Measurements from ENCODE around the gene DDX28. TPM values are rescaled to one million over a fixed set of nuclear protein-coding genes. Genes with fewer than 3 reads are reported as not detected.

The DDX28 gene
- total and polyA plus RNA-seq, 2 experiments from 2014 or later = 12.2 to 23.8 TPM

DNA sequence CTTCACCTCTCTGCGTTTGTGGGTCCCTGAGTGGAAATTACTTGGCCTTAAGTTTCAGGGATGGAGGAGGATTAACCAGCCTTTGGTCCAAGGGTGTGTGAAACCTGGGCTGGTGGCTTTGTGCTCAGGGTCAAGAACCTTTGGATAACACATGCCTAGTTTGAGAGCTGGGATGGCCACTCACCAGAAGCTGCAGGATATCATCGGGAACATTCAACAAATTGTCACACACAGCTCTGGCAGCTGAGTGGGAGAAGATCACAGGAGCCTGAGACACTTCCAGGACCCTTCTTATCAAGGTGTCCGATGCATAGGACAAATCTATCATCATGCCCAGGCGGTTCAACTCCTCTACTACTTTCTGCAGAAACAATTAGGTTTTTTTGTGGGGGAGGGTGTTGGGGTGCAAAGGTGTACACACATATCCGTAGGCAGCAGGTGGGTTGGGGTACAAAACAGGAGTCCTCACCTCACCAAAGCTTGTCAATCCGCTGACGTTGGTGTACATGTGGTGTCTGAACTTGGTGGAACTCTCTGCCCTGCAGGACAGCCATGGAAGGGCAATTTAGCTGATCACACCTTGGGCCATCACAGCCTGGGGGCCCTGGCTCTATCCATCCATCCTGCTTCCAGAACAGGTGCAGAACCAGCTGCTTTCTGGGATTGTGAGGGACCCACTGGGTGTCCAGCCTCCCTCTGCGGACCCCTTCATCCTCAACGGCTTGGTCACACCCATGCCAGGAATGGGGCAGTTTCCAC, 45.4 kb downstream of the DDX28 start:
- Histone ChIP-seq H3K4me2 (no peak overlapping the region), H4K20me1 (replicated peaks; ENCODE audit: insufficient read depth) (no peaks in the 10 kb centered on the region), H3K27me3 (ENCODE audit: insufficient read depth) (no peaks in the 10 kb centered on the region), H2AFZ (no peak overlapping the region), H3K27ac (ENCODE audit: low read depth) (no peak overlapping the region), H3K9me2 (ENCODE audit: insufficient read depth) (no peaks in the 10 kb centered on the region), H3K79me2 (replicated peaks; ENCODE audit: insufficient read depth) (no peaks in the 10 kb centered on the region), H3K4me1 (ENCODE audit: insufficient read depth) (no peaks in the 10 kb centered on the region), H3K36me3 (ENCODE audit: insufficient read depth) (no peaks in the 10 kb centered on the region), H3F3A (replicated peaks; ENCODE audit: low read depth) (no peaks in the 10 kb centered on the region), H3K4me3 (no peak overlapping the region)
- H3K27me3 Mint-ChIP-seq (ENCODE audit: insufficient read depth, low read depth, poor library complexity) = peaks cover 9% of the 10 kb centered on the region
- ATAC-seq (no peak), DNase-seq (ENCODE audit: low spot score) (no peak)
- TF ChIP-seq EZH2 (IDR thresholded peaks at IDR 0.05; ENCODE audit: low read depth, unreplicated experiment) (no peak), NANOG (IDR thresholded peaks at IDR 0.05; ENCODE audit: borderline replicate concordance) (no peak), REST (IDR thresholded peaks at IDR 0.05; ENCODE audit: unreplicated experiment) (no peak), ZNF114 (CRISPR knock-in tag; IDR thresholded peaks at IDR 0.05) (no peak), CTCF (conservative IDR thresholded peaks at IDR 0.05; ENCODE audit: low read depth in 2 of 2) (no peak), CREB1 (CRISPR knock-in tag; IDR thresholded peaks at IDR 0.05; ENCODE audit: low read depth) (no peak), JUNB (IDR thresholded peaks at IDR 0.05; ENCODE audit: unreplicated experiment) (no peak), POLR2AphosphoS5 (IDR thresholded peaks at IDR 0.05; ENCODE audit: low read depth) (no peak), STAT1 (IDR thresholded peaks at IDR 0.05; ENCODE audit: unreplicated experiment) (no peak), ZNF331 (CRISPR knock-in tag; IDR thresholded peaks at IDR 0.05; ENCODE audit: low read depth) (no peak), EZH2phosphoT487 (IDR thresholded peaks at IDR 0.05; ENCODE audit: unreplicated experiment) (no peak)
- TF ChIP-seq, protein P1, sequence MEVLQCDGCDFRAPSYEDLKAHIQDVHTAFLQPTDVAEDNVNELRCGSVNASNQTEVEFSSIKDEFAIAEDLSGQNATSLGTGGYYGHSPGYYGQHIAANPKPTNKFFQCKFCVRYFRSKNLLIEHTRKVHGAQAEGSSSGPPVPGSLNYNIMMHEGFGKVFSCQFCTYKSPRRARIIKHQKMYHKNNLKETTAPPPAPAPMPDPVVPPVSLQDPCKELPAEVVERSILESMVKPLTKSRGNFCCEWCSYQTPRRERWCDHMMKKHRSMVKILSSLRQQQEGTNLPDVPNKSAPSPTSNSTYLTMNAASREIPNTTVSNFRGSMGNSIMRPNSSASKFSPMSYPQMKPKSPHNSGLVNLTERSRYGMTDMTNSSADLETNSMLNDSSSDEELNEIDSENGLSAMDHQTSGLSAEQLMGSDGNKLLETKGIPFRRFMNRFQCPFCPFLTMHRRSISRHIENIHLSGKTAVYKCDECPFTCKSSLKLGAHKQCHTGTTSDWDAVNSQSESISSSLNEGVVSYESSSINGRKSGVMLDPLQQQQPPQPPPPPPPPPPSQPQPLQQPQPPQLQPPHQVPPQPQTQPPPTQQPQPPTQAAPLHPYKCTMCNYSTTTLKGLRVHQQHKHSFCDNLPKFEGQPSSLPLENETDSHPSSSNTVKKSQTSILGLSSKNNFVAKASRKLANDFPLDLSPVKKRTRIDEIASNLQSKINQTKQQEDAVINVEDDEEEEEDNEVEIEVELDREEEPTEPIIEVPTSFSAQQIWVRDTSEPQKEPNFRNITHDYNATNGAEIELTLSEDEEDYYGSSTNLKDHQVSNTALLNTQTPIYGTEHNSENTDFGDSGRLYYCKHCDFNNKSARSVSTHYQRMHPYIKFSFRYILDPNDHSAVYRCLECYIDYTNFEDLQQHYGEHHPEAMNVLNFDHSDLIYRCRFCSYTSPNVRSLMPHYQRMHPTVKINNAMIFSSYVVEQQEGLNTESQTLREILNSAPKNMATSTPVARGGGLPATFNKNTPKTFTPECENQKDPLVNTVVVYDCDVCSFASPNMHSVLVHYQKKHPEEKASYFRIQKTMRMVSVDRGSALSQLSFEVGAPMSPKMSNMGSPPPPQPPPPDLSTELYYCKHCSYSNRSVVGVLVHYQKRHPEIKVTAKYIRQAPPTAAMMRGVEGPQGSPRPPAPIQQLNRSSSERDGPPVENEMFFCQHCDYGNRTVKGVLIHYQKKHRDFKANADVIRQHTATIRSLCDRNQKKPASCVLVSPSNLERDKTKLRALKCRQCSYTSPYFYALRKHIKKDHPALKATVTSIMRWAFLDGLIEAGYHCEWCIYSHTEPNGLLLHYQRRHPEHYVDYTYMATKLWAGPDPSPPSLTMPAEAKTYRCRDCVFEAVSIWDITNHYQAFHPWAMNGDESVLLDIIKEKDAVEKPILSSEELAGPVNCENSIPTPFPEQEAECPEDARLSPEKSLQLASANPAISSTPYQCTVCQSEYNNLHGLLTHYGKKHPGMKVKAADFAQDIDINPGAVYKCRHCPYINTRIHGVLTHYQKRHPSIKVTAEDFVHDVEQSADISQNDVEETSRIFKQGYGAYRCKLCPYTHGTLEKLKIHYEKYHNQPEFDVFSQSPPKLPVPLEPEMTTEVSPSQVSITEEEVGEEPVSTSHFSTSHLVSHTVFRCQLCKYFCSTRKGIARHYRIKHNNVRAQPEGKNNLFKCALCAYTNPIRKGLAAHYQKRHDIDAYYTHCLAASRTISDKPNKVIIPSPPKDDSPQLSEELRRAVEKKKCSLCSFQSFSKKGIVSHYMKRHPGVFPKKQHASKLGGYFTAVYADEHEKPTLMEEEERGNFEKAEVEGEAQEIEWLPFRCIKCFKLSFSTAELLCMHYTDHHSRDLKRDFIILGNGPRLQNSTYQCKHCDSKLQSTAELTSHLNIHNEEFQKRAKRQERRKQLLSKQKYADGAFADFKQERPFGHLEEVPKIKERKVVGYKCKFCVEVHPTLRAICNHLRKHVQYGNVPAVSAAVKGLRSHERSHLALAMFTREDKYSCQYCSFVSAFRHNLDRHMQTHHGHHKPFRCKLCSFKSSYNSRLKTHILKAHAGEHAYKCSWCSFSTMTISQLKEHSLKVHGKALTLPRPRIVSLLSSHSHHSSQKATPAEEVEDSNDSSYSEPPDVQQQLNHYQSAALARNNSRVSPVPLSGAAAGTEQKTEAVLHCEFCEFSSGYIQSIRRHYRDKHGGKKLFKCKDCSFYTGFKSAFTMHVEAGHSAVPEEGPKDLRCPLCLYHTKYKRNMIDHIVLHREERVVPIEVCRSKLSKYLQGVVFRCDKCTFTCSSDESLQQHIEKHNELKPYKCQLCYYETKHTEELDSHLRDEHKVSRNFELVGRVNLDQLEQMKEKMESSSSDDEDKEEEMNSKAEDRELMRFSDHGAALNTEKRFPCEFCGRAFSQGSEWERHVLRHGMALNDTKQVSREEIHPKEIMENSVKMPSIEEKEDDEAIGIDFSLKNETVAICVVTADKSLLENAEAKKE (CRISPR knock-in tag; IDR thresholded peaks at IDR 0.05) = no peak
- TF ChIP-seq, protein P2, sequence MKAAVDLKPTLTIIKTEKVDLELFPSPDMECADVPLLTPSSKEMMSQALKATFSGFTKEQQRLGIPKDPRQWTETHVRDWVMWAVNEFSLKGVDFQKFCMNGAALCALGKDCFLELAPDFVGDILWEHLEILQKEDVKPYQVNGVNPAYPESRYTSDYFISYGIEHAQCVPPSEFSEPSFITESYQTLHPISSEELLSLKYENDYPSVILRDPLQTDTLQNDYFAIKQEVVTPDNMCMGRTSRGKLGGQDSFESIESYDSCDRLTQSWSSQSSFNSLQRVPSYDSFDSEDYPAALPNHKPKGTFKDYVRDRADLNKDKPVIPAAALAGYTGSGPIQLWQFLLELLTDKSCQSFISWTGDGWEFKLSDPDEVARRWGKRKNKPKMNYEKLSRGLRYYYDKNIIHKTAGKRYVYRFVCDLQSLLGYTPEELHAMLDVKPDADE (IDR thresholded peaks at IDR 0.05) = no peak
- no peaks in the 10 kb centered on the region; the same call in 2 of the 3 replicates for H3K4me1 Mint-ChIP-seq
- H3K9me3 Mint-ChIP-seq = peaks cover 3% of the 10 kb centered on the region
- no peak overlapping the region for H3K27ac Mint-ChIP-seq
- no peaks in the 10 kb centered on the region for H3K36me3 Mint-ChIP-seq (ENCODE audit: low read depth)
- H3K4me3 Mint-ChIP-seq = no peak overlapping the region

Measured in GM23338 (cell line).